RPMI7951 (cell line): ENCODE results near the gene MGAT5. TPM values are rescaled to one million over a fixed set of nuclear protein-coding genes. Genes with fewer than 3 reads are reported as not detected.
A peak's percentile ranks its signal among the peaks of the same experiment; 100 is the strongest.

Experiments used
- DNase-seq: peaks from one replicate; pipeline ENCODE4 v3.0.0-alpha.2; 2012; ENCODE audit warnings: low read depth
- total RNA-seq: library from RNA; depleted of rRNA; stranded (reverse); fragments of >200 nt; shearing (Covaris generic); gene quantifications from 2 replicates; pipeline ENCODE4 v1.2.3, GENCODE V29; 2014

MGAT5 gene
- total RNA-seq, 1 experiment from 2014 or later = 23.9 TPM

- no peak for DNase-seq
Measured at GRCh38 chr2:134396493-134396892, 142.6 kb downstream of the MGAT5 start.

GRCh38 chr2:134397146-134397896 lies 143.4 kb downstream of the MGAT5 start:
- DNase-seq = no peak

GRCh38 chr2:134398300-134398699 lies 144.4 kb downstream of the MGAT5 start:
- DNase-seq = peak; percentile 37

- DNase-seq = no peak
Measured at GRCh38 chr2:134399096-134399495, 145.2 kb downstream of the MGAT5 start.

- peak; percentile 88 for DNase-seq
Measured at GRCh38 chr2:134401081-134401497, 147.2 kb downstream of the MGAT5 start.

- DNase-seq = peak; percentile 66
Measured at GRCh38 chr2:134401789-134402188, 147.9 kb downstream of the MGAT5 start.

GRCh38 chr2:134402410-134402809 lies 148.5 kb downstream of the MGAT5 start:
- peak; percentile 27 for DNase-seq

GRCh38 chr2:134405611-134406081 lies 151.8 kb downstream of the MGAT5 start:
- no peak for DNase-seq

GRCh38 chr2:134406311-134406710 lies 152.4 kb downstream of the MGAT5 start:
- no peak for DNase-seq

- no peak for DNase-seq
Measured at GRCh38 chr2:134406736-134407135, 152.9 kb downstream of the MGAT5 start.

- DNase-seq = no peak
Measured at GRCh38 chr2:134407154-134407890, 153.4 kb downstream of the MGAT5 start.

GRCh38 chr2:134408386-134408785 lies 154.5 kb downstream of the MGAT5 start:
- DNase-seq = peak; percentile 61

- peak; percentile 35 for DNase-seq
Measured at GRCh38 chr2:134408791-134409190, 154.9 kb downstream of the MGAT5 start.

- DNase-seq = no peak
Measured at GRCh38 chr2:134410006-134410405, 156.1 kb downstream of the MGAT5 start.

- DNase-seq = peak; percentile 42
Measured at GRCh38 chr2:134410831-134411231, 157.0 kb downstream of the MGAT5 start.

GRCh38 chr2:134411279-134411827 lies 157.5 kb downstream of the MGAT5 start:
- DNase-seq = no peak

GRCh38 chr2:134411828-134412638 lies 158.2 kb downstream of the MGAT5 start:
- DNase-seq = peak; percentile 83

- no peak for DNase-seq
Measured at GRCh38 chr2:134412639-134412999, 158.7 kb downstream of the MGAT5 start.

GRCh38 chr2:134413430-134413829 lies 159.6 kb downstream of the MGAT5 start:
- no peak for DNase-seq

- no peak for DNase-seq
Measured at GRCh38 chr2:134413912-134414311, 160.0 kb downstream of the MGAT5 start.

GRCh38 chr2:134416018-134416417 lies 162.1 kb downstream of the MGAT5 start:
- no peak for DNase-seq

GRCh38 chr2:134416637-134417036 lies 162.8 kb downstream of the MGAT5 start:
- DNase-seq = peak; percentile 30
